GM12874 (cell line): ENCODE data around the gene LAMA5.

Experiments
- TF ChIP-seq, protein P1 (sequence below): IDR thresholded peaks from 2 replicates; pipeline ENCODE4 v1.5.1; 2011; ENCODE audit warnings: low read depth, mild to moderate bottlenecking, control low read depth, low read length, moderate library complexity; ENCODE audit not compliant: insufficient read depth

LAMA5 gene

DNA sequence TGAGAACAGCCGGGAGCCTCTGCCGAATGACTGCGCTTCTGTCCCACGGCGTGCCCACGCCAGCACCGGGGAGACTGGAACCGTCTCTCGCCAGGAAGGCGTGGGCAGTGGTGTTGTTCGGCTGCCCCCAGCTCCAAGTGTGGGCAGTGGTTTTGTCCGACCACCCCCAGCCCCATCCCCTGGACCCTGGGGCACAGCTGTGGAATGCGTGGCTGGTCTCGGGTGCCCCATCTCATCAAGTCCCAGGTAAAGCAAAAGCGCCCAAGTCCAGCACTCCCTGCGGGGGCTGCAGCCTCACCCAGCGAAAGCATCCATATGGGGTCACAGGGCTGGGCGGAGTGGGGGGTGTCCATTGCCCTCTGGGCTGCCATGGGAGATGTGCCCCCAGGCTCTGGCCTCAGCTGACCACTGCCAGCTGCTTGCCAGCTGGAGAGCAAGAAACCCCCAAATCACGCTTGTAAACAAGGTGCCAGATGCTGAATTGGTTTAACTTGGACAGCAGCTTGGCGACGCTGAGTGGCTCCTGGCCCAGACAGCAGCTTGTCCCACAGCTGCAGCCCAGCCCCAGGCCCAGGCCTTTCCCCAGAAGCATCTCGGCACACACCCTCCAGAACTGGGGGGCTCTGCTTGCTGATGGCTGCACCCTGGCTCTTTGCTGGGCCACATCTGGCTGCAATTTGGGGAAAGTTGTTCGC is 35.5 kb upstream of the LAMA5 start:
- TF ChIP-seq, protein P1, sequence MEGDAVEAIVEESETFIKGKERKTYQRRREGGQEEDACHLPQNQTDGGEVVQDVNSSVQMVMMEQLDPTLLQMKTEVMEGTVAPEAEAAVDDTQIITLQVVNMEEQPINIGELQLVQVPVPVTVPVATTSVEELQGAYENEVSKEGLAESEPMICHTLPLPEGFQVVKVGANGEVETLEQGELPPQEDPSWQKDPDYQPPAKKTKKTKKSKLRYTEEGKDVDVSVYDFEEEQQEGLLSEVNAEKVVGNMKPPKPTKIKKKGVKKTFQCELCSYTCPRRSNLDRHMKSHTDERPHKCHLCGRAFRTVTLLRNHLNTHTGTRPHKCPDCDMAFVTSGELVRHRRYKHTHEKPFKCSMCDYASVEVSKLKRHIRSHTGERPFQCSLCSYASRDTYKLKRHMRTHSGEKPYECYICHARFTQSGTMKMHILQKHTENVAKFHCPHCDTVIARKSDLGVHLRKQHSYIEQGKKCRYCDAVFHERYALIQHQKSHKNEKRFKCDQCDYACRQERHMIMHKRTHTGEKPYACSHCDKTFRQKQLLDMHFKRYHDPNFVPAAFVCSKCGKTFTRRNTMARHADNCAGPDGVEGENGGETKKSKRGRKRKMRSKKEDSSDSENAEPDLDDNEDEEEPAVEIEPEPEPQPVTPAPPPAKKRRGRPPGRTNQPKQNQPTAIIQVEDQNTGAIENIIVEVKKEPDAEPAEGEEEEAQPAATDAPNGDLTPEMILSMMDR: no peak

DNA sequence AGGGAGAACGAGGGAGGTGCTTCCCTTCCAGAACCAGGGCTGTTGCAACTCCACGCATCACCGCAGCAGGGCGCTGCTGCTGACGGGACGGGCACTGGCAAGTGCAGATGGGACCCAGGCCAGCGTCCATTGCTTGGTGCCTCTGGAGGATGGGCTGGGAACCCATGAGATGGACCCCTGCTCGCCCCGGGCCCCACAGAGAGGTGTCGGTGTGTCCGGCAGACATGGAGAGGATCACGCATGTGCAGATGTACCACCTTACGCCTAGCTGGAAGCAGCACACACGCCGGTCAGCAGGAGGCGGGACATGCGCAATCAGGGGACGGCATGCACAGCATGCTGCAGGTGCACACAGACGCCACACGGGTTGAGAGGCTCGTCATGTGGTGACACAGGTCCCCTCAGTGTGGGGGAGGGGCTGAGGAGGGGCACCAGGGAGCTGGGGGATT is 34.2 kb upstream of the LAMA5 start:
- TF ChIP-seq, protein P1: no peak

DNA sequence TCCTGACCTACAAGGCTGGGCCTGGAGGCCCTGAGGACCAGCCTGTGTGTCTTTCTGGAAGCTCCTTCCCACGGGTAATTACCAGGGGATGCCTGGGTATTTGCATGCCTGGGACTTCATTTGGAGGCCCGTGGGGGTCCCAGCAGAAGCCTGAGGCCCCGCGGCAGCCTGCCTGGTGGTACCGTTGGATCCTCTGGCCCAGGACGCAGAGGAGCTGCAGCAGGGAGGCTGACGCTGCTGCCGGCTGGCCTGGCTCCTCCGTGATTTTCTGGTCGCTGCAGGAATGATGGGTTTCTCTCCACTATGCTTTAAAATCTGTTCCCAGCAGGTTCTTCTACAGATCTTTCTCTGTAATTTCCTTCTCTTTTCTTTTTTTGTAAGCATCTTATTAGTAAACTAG is 33.4 kb upstream of the LAMA5 start:
- TF ChIP-seq, protein P1: no peak

DNA sequence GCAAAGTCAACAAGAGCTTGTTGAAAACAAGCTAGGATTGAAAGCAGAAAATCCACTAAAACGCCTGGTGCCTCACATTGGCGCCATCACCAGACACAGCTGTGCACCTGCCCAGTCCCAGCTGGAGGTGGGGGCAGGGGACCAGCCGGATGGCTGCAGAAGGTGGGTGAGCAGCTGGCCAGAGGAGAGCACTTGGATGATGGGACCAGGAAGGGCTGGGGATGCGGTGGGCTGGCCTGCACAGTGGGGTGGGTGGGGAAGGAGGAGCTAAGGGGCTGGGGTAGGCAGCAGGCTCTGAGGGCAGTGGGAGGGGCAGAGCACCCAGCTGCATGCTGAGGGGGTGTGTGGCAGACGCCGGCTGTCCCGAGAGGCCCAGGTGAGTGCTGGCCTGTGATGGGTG is 32.9 kb upstream of the LAMA5 start:
- TF ChIP-seq, protein P1: no peak

DNA sequence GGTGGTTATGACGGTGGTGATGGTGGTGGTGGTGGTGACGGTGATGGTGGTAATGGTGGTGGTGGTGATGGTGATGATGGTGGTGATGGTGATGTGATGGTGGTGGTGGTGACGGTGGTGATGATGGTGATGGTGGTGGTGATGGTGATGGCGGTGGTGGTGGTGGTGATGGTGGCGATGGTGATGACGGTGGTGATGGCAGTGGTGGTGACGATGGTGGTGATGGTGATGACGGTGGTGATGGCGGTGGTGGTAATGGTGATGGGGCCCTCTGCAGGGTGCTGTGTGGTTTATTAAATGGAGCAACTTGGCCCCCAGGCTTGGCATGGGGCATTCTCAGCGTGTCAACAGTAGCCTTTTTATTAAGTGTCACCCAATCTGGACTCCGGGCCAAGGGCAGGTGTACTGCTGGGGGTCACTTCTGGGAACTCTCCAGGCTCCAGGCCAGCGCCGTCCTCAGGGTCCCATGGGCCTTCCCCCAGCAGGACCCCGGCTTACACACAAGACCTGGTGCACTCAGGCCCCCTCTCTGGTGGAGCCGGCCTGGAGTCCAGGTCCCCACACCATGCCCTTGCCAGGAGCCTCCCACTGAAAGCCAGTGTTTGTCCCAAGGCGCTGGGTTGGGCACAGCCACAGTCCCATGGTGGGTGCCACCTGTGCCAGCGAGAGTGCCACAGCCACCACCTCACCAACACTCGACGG is 31.2 kb upstream of the LAMA5 start:
- TF ChIP-seq, protein P1: no peak

DNA sequence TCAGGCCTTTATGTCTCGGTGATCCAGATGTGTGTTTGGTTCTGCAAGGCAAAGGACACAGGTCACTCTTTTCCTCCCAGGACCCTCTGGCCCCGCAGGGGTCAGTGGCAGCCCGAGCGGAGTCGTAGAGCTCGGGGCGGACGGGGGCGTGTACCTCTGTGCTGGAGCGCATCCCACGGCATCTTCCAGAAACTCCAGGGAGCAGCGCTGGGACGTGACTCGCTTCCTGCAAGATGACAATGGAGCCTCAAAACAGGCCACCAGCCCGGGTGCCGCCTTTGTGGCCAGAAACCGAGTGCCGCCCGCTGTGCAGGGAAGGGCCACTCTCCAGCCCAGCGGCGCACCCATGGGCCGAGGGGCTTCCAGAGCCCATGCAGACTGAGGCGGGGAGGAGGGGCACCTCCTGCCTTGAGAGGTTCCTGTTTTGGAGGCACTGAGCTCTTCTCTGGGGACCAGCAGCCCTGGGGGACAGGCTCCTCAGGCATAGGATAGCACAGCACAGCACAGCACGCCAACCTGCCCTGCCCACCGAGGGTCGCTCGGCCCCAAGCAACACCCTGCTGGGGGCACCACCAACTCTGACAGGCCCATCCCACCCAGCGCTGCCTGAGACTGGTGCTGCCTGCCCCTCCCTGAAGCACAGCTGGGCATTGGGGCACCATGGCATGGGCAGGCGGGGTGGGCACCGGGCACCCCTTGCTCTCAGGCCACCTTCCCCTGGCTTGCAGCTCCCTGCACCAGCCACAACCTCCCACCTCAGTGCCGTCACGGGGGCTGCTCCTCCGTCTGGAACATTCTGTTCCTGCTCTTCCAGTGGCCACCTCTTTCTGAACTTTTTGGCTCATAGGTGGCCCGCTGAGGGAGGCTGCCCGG is 29.5 kb upstream of the LAMA5 start:
- TF ChIP-seq, protein P1: no peak
